ENCODE measurements around the gene ZNF470. TPM values are rescaled to one million over a fixed set of nuclear protein-coding genes. Genes with fewer than 3 reads are reported as not detected.

The ZNF470 gene
- total and polyA plus RNA-seq, 8 donors, result 1.0 to 5.4 (median 1.6) TPM

- WGBS, 5 donors, result 93 to 98% (median 95%) methylated on average over 9 of the region's 9 CpGs
- TF ChIP-seq CTCF (IDR thresholded peaks at IDR 0.05) (no peak), POLR2A (IDR thresholded peaks at IDR 0.05) (no peak), POLR2AphosphoS5 (IDR thresholded peaks at IDR 0.05) (no peak), EP300 (IDR thresholded peaks at IDR 0.05) (no peak)
- intact Hi-C loops (cut with DNase I; ENCODE audit: low total_unique reads), result no loop called here
- no peak for DNase-seq
- Histone ChIP-seq H3K27ac (no peak overlapping the region), H3K36me3 (peaks cover 22 to 51% (median 49%) of the 10 kb centered on the region in 4 donors), H3K4me3 (no peak overlapping the region), H3K4me1 (no peaks in the 10 kb centered on the region), H3K9me3 (peaks cover 30 to 100% (median 72%) of the 10 kb centered on the region in 4 donors), H3K27me3 (no peaks in the 10 kb centered on the region)
Observed at GRCh38 chr19:56625708-56626107, 58.4 kb downstream of the ZNF470 start.

GRCh38 chr19:56633021-56633420, 65.8 kb downstream of the ZNF470 start:
- intact Hi-C loops (cut with DNase I; ENCODE audit: low total_unique reads), result no loop called here
- Histone ChIP-seq H3K9me3 (peaks cover 22 to 95% (median 80%) of the 10 kb centered on the region in 4 donors), H3K27ac (no peak overlapping the region), H3K27me3 (no peaks in the 10 kb centered on the region), H3K36me3 (peaks cover 0 to 20% (median 0%) of the 10 kb centered on the region in 4 donors), H3K4me3 (no peak overlapping the region), H3K4me1 (no peaks in the 10 kb centered on the region)
- WGBS, 5 donors, result 14 to 39% (median 17%) methylated on average over 1 of the region's 1 CpG
- TF ChIP-seq POLR2A (IDR thresholded peaks at IDR 0.05) (no peak), EP300 (IDR thresholded peaks at IDR 0.05) (no peak), POLR2AphosphoS5 (IDR thresholded peaks at IDR 0.05) (no peak), CTCF (IDR thresholded peaks at IDR 0.05) (no peak)
- DNase-seq, result no peak

GRCh38 chr19:56637976-56638555, 70.8 kb downstream of the ZNF470 start:
- no peak for TF ChIP-seq POLR2AphosphoS5 (IDR thresholded peaks at IDR 0.05)
- TF ChIP-seq EP300 (IDR thresholded peaks at IDR 0.05), result no peak
- TF ChIP-seq CTCF (IDR thresholded peaks at IDR 0.05), result no peak
- TF ChIP-seq POLR2A (IDR thresholded peaks at IDR 0.05), result no peak
- Histone ChIP-seq H3K9me3 (peaks cover 9 to 92% (median 75%) of the 10 kb centered on the region in 4 donors), H3K36me3 (peaks cover 0 to 13% (median 0%) of the 10 kb centered on the region in 4 donors), H3K27me3 (peaks cover 0 to 15% (median 5%) of the 10 kb centered on the region in 3 donors), H3K4me1 (no peaks in the 10 kb centered on the region), H3K27ac (no peak overlapping the region), H3K4me3 (no peak overlapping the region)
- peak; percentile 28 to 94 for DNase-seq
- 11 to 17% (median 14%) methylated on average over 18 to 21 of the region's 21 CpGs for WGBS, 5 donors
- intact Hi-C loops (cut with DNase I; ENCODE audit: low total_unique reads), result no loop called here

Other genes with a start within 250 kb of the ZNF470 start
- gene ZNF582, start 173.9 kb upstream of the ZNF470 start, total RNA-seq, result 1 to 10 TPM in 2 of 5 donors, not detected in 3; 1.2 to 4.2 TPM
- 1 to 10 TPM; 2.3 to 2.6 (median 2.5) TPM for gene ZNF582, start 173.9 kb upstream of the ZNF470 start, polyA plus RNA-seq
- gene ZNF583, start 163.1 kb upstream of the ZNF470 start, total RNA-seq, result 10 to 100 TPM in 1 of 5 donors, 1 to 10 TPM in 2, under 1 TPM in 1, not detected in 1; 0.45 to 13.0 (median 5.7) TPM
- gene ZNF583, start 163.1 kb upstream of the ZNF470 start, polyA plus RNA-seq, result 1 to 10 TPM in 2 of 3 donors, under 1 TPM in 1; 0.75 to 3.4 (median 1.3) TPM
- gene ZNF667, start 90.1 kb upstream of the ZNF470 start, total RNA-seq, result 1 to 10 TPM in 3 of 5 donors, not detected in 2; 1.3 to 7.9 (median 5.4) TPM
- 1 to 10 TPM in 2 of 3 donors, under 1 TPM in 1; 0.75 to 4.9 (median 2.5) TPM for gene ZNF667, start 90.1 kb upstream of the ZNF470 start, polyA plus RNA-seq
- 1 to 10 TPM in 4 of 5 donors, under 1 TPM in 1; 0.58 to 9.7 (median 1.8) TPM for gene ZNF471, start 59.6 kb upstream of the ZNF470 start, total RNA-seq
- gene ZNF471, start 59.6 kb upstream of the ZNF470 start, polyA plus RNA-seq, result 1 to 10 TPM in 2 of 3 donors, under 1 TPM in 1; 1.00 to 2.8 (median 1.8) TPM
- gene ZFP28, start 28.5 kb upstream of the ZNF470 start, total RNA-seq, result 10 to 100 TPM in 2 of 5 donors, 1 to 10 TPM in 3; 3.2 to 83.4 (median 9.9) TPM
- gene ZFP28, start 28.5 kb upstream of the ZNF470 start, polyA plus RNA-seq, result 1 to 10 TPM; 1.6 to 3.5 (median 3.1) TPM
- 10 to 100 TPM in 2 of 5 donors, 1 to 10 TPM in 2, not detected in 1; 6.6 to 18.2 (median 11.0) TPM for gene ZNF71, start 27.8 kb downstream of the ZNF470 start, total RNA-seq
- gene ZNF71, start 27.8 kb downstream of the ZNF470 start, polyA plus RNA-seq, result 1 to 10 TPM; 2.1 to 3.1 (median 2.8) TPM
- 1 to 10 TPM in 1 of 5 donors, not detected in 4; 1.1 TPM for gene SMIM17, start 75.7 kb downstream of the ZNF470 start, total RNA-seq
- under 1 TPM in 1 of 3 donors, not detected in 2; 0.13 TPM for gene SMIM17, start 75.7 kb downstream of the ZNF470 start, polyA plus RNA-seq
- gene ZNF835, start 104.3 kb downstream of the ZNF470 start, total RNA-seq, result under 1 TPM in 2 of 5 donors, not detected in 3; 0.89 to 0.92 TPM
- under 1 TPM; 0.31 to 0.48 (median 0.31) TPM for gene ZNF835, start 104.3 kb downstream of the ZNF470 start, polyA plus RNA-seq